Astrocyte (in vitro differentiated cells and primary cell): ENCODE measurements around the gene SMDT1. TPM values are rescaled to one million over a fixed set of nuclear protein-coding genes. Genes with fewer than 3 reads are reported as not detected.

Experiments used
- DNase-seq: peaks from one replicate; pipeline ENCODE4 v3.0.0-alpha.2; 2010; ENCODE audit warnings: low read depth
- FAIRE-seq: peaks from 2 replicates; lab custom pipeline; 2011; peaks lifted over from hg19 to GRCh38; lab: Jason Lieb, UNC
- H2AFZ ChIP-seq: 2 replicates; pipeline ENCODE4 v1.6.0; 2012; ENCODE audit warnings: low read depth, low read length, inconsistent platforms
- H3K27ac ChIP-seq: 2 replicates; pipeline ENCODE4 v1.5.1; 2011; ENCODE audit warnings: low read depth, low read length, inconsistent platforms
- H3K27me3 ChIP-seq: 2 replicates; pipeline ENCODE4 v1.6.0; 2011; ENCODE audit warnings: low read length, inconsistent platforms; ENCODE audit not compliant: insufficient read depth
- H3K36me3 ChIP-seq: 2 replicates; pipeline ENCODE4 v1.5.1; 2011; ENCODE audit warnings: low read length, inconsistent platforms; ENCODE audit not compliant: insufficient read depth
- H3K4me1 ChIP-seq: 2 replicates; pipeline ENCODE4 v1.5.1; 2011; ENCODE audit warnings: low read length, inconsistent platforms; ENCODE audit not compliant: insufficient read depth
- H3K4me2 ChIP-seq: 2 replicates; pipeline ENCODE4 v1.6.0; 2012; ENCODE audit warnings: low read length, inconsistent platforms
- H3K4me3 ChIP-seq: 2 replicates; pipeline ENCODE4 v1.5.1; 2011; ENCODE audit warnings: low read depth, mild to moderate bottlenecking, low read length, inconsistent platforms; ENCODE audit not compliant: insufficient read depth
- H3K79me2 ChIP-seq: 2 replicates; pipeline ENCODE4 v1.6.0; 2012; ENCODE audit warnings: mild to moderate bottlenecking, low read length, inconsistent platforms; ENCODE audit not compliant: insufficient read depth
- H3K9ac ChIP-seq: 2 replicates; pipeline ENCODE4 v1.6.0; 2012; ENCODE audit warnings: mild to moderate bottlenecking, low read length, inconsistent platforms
- H3K9me3 ChIP-seq: 2 replicates; pipeline ENCODE4 v1.5.1; 2012; ENCODE audit warnings: low read depth, mild to moderate bottlenecking, low read length, inconsistent platforms; ENCODE audit not compliant: insufficient read depth
- H4K20me1 ChIP-seq: 2 replicates; pipeline ENCODE4 v1.6.0; 2012; ENCODE audit warnings: low read length, inconsistent platforms; ENCODE audit not compliant: insufficient read depth
- H3K27ac Mint-ChIP-seq: one replicate; pipeline ENCODE4 v1.8.0; 2021; ENCODE audit warnings: mild to moderate bottlenecking, mixed read lengths; ENCODE audit not compliant: unreplicated experiment
- H3K27me3 Mint-ChIP-seq: one replicate; pipeline ENCODE4 v1.8.0; 2021; ENCODE audit warnings: low read depth, mixed read lengths; ENCODE audit not compliant: unreplicated experiment
- H3K36me3 Mint-ChIP-seq: one replicate; pipeline ENCODE4 v1.8.0; 2021; ENCODE audit warnings: low read depth, mixed read lengths; ENCODE audit not compliant: unreplicated experiment
- H3K4me1 Mint-ChIP-seq: one replicate; pipeline ENCODE4 v1.8.0; 2021; ENCODE audit warnings: low read depth, mixed read lengths; ENCODE audit not compliant: unreplicated experiment
- H3K4me3 Mint-ChIP-seq: one replicate; pipeline ENCODE4 v1.8.0; 2021; ENCODE audit warnings: mild to moderate bottlenecking, moderate library complexity, mixed read lengths; ENCODE audit not compliant: unreplicated experiment
- H3K9me3 Mint-ChIP-seq: one replicate; pipeline ENCODE4 v1.8.0; 2021; ENCODE audit warnings: mild to moderate bottlenecking, mixed read lengths; ENCODE audit not compliant: unreplicated experiment
- CTCF ChIP-seq: IDR thresholded peaks from 2 replicates; pipeline ENCODE4 v1.5.1; 2011; ENCODE audit warnings: low read depth, mild to moderate bottlenecking, inconsistent platforms, low read length, moderate library complexity; ENCODE audit not compliant: insufficient read depth
- EZH2 ChIP-seq: IDR thresholded peaks from 2 replicates; pipeline ENCODE4 v1.6.1; 2012; ENCODE audit warnings: mild to moderate bottlenecking, low read length, inconsistent platforms; ENCODE audit not compliant: insufficient read depth
- total RNA-seq: library from RNA; stranded (reverse); gene quantifications from 2 replicates; pipeline ENCODE4 v1.2.1, GENCODE V29; 2021

SMDT1 gene
- total RNA-seq, 1 donor from 2014 or later: 31.1 TPM

GRCh38 chr22:42064629-42065028, 14.9 kb upstream of the SMDT1 start:
- Histone ChIP-seq H3K9me3 (no peaks in the 10 kb centered on the region), H3K27me3 (no peaks in the 10 kb centered on the region), H3K4me3 (no peak overlapping the region), H3K4me2 (no peak overlapping the region), H3K9ac (no peak overlapping the region), H3K36me3 (peaks cover 2% of the 10 kb centered on the region), H2AFZ (no peak overlapping the region), H3K27ac (no peak overlapping the region), H3K79me2 (no peaks in the 10 kb centered on the region), H3K4me1 (no peaks in the 10 kb centered on the region), H4K20me1 (no peaks in the 10 kb centered on the region)
- DNase-seq: no peak
- TF ChIP-seq CTCF (no peak), EZH2 (no peak)
- no peaks in the 10 kb centered on the region for H3K27me3 Mint-ChIP-seq
- no peak for FAIRE-seq
- no peak overlapping the region for H3K27ac Mint-ChIP-seq
- H3K4me3 Mint-ChIP-seq: no peak overlapping the region
- H3K4me1 Mint-ChIP-seq: no peaks in the 10 kb centered on the region
- H3K36me3 Mint-ChIP-seq: peaks cover 23% of the 10 kb centered on the region
- no peaks in the 10 kb centered on the region for H3K9me3 Mint-ChIP-seq

GRCh38 chr22:42065438-42066125, 13.9 kb upstream of the SMDT1 start:
- Histone ChIP-seq H3K27ac (no peak overlapping the region), H3K27me3 (no peaks in the 10 kb centered on the region), H3K4me3 (no peak overlapping the region), H3K4me1 (peaks cover 7% of the 10 kb centered on the region), H3K9me3 (no peaks in the 10 kb centered on the region), H3K4me2 (no peak overlapping the region), H2AFZ (no peak overlapping the region), H3K36me3 (peaks cover 2% of the 10 kb centered on the region), H4K20me1 (no peaks in the 10 kb centered on the region), H3K9ac (no peak overlapping the region), H3K79me2 (no peaks in the 10 kb centered on the region)
- peaks cover 14% of the 10 kb centered on the region for H3K36me3 Mint-ChIP-seq
- H3K9me3 Mint-ChIP-seq: no peaks in the 10 kb centered on the region
- H3K4me1 Mint-ChIP-seq: no peaks in the 10 kb centered on the region
- no peak for FAIRE-seq
- H3K27me3 Mint-ChIP-seq: no peaks in the 10 kb centered on the region
- no peak for DNase-seq
- TF ChIP-seq EZH2 (no peak), CTCF (no peak)
- no peak overlapping the region for H3K4me3 Mint-ChIP-seq
- H3K27ac Mint-ChIP-seq: no peak overlapping the region

GRCh38 chr22:42066126-42066761, 13.3 kb upstream of the SMDT1 start:
- Histone ChIP-seq H4K20me1 (no peaks in the 10 kb centered on the region), H3K9me3 (no peaks in the 10 kb centered on the region), H3K27me3 (no peaks in the 10 kb centered on the region), H3K79me2 (no peaks in the 10 kb centered on the region), H3K4me1 (peaks cover 12% of the 10 kb centered on the region), H3K4me3 (no peak overlapping the region), H3K36me3 (no peaks in the 10 kb centered on the region), H3K9ac (no peak overlapping the region), H3K4me2 (no peak overlapping the region), H3K27ac (no peak overlapping the region), H2AFZ (no peak overlapping the region)
- Mint-ChIP-seq H3K36me3 (peaks cover 9% of the 10 kb centered on the region), H3K27me3 (no peaks in the 10 kb centered on the region), H3K4me1 (no peaks in the 10 kb centered on the region), H3K9me3 (no peaks in the 10 kb centered on the region), H3K4me3 (no peak overlapping the region), H3K27ac (no peak overlapping the region)
- TF ChIP-seq CTCF: no peak
- no peak for TF ChIP-seq EZH2
- FAIRE-seq: no peak
- no peak for DNase-seq
